RWPE2 (cell line): ENCODE results near the gene WDR35.
"Not testable (repeated sequence)": the region's sequence is repeated elsewhere in the genome, so short reads cannot be mapped to it uniquely, and the experiment has no call there.

Experiments used
- ATAC-seq: fragments of 200-7000 bp; cut with Tn5 transposase; 3 replicates; pipeline ENCODE4 v1.9.1; 2021; ENCODE audit warnings: low read depth
- DNase-seq: peaks from one replicate; pipeline ENCODE4 v3.0.0-alpha.2; 2020; ENCODE audit warnings: low spot score
- H3K27ac ChIP-seq: fragments of 450-650 bp; 2 replicates; pipeline ENCODE4 v1.5.1; 2017; ENCODE audit warnings: mild to moderate bottlenecking; ENCODE audit not compliant: poor library complexity, severe bottlenecking
- H3K27me3 ChIP-seq: fragments of 250-450 bp; sonication (Bioruptor Pico); 2 replicates; pipeline ENCODE4 v1.5.1; 2021; ENCODE audit warnings: mild to moderate bottlenecking, moderate library complexity; ENCODE audit not compliant: insufficient read depth, poor library complexity, severe bottlenecking
- H3K36me3 ChIP-seq: fragments of 250-450 bp; sonication (Bioruptor Pico); 2 replicates; pipeline ENCODE4 v1.5.1; 2020; ENCODE audit warnings: low read depth, mild to moderate bottlenecking, moderate library complexity
- H3K4me1 ChIP-seq: fragments of 250-450 bp; sonication (Bioruptor Pico); 2 replicates; pipeline ENCODE4 v1.5.1; 2021; ENCODE audit warnings: mild to moderate bottlenecking, moderate library complexity; ENCODE audit not compliant: insufficient read depth, poor library complexity, severe bottlenecking
- H3K4me3 ChIP-seq: fragments of 250-450 bp; sonication (Bioruptor Pico); 2 replicates; pipeline ENCODE4 v1.5.1; 2021; ENCODE audit warnings: mild to moderate bottlenecking, moderate library complexity; ENCODE audit not compliant: severe bottlenecking
- H3K9me3 ChIP-seq: fragments of 250-450 bp; sonication (Bioruptor Pico); 2 replicates; pipeline ENCODE4 v1.5.1; 2021; ENCODE audit warnings: mild to moderate bottlenecking, moderate library complexity; ENCODE audit not compliant: severe bottlenecking
- CTCF ChIP-seq: fragments of 450-650 bp; IDR thresholded peaks from one replicate; pipeline ENCODE4 v1.5.1; 2017; ENCODE audit warnings: mild to moderate bottlenecking, moderate library complexity; ENCODE audit not compliant: poor library complexity, severe bottlenecking

Gene WDR35

GRCh38 chr2:19883971-19884720 lies 105.8 kb downstream of the WDR35 start:
- ATAC-seq, result no peak
- no peak for TF ChIP-seq CTCF
- DNase-seq, result no peak

GRCh38 chr2:19883486-19883885 lies 106.4 kb downstream of the WDR35 start:
- Histone ChIP-seq H3K27ac (no peak overlapping the region), H3K4me3 (no peak overlapping the region), H3K4me1 (no peaks in the 10 kb centered on the region), H3K9me3 (no peaks in the 10 kb centered on the region), H3K36me3 (no peaks in the 10 kb centered on the region), H3K27me3 (no peaks in the 10 kb centered on the region)
- ATAC-seq (no peak), DNase-seq (no peak)
- no peak for TF ChIP-seq CTCF

More at GRCh38 chr2:19883971-19884720, 105.8 kb downstream of the WDR35 start:
- Histone ChIP-seq H3K4me1 (no peaks in the 10 kb centered on the region), H3K9me3 (no peaks in the 10 kb centered on the region), H3K36me3 (no peaks in the 10 kb centered on the region), H3K4me3 (no peak overlapping the region), H3K27ac (no peak overlapping the region), H3K27me3 (no peaks in the 10 kb centered on the region)

GRCh38 chr2:19882286-19882685 lies 107.6 kb downstream of the WDR35 start:
- Histone ChIP-seq H3K4me1 (no peaks in the 10 kb centered on the region), H3K27ac (no peak overlapping the region), H3K4me3 (no peak overlapping the region), H3K36me3 (no peaks in the 10 kb centered on the region), H3K27me3 (no peaks in the 10 kb centered on the region), H3K9me3 (no peaks in the 10 kb centered on the region)
- no peak for ATAC-seq
- DNase-seq, result no peak
- TF ChIP-seq CTCF, result no peak

GRCh38 chr2:19881908-19882265 lies 108.0 kb downstream of the WDR35 start:
- ATAC-seq (no peak), DNase-seq (no peak)
- Histone ChIP-seq H3K9me3 (no peaks in the 10 kb centered on the region), H3K36me3 (no peaks in the 10 kb centered on the region), H3K4me3 (no peak overlapping the region), H3K27ac (no peak overlapping the region), H3K4me1 (no peaks in the 10 kb centered on the region), H3K27me3 (no peaks in the 10 kb centered on the region)
- TF ChIP-seq CTCF, result no peak

- no peak for TF ChIP-seq CTCF
- ATAC-seq, result no peak
Observed at GRCh38 chr2:19881221-19881907, 108.5 kb downstream of the WDR35 start.

GRCh38 chr2:19880191-19880590 lies 109.7 kb downstream of the WDR35 start:
- not testable (repeated sequence) for H3K27me3 ChIP-seq, DNase-seq, ATAC-seq, H3K36me3 ChIP-seq, H3K4me1 ChIP-seq, H3K4me3 ChIP-seq, H3K27ac ChIP-seq, H3K9me3 ChIP-seq

More at GRCh38 chr2:19881221-19881907, 108.5 kb downstream of the WDR35 start:
- H3K36me3 ChIP-seq, result no peaks in the 10 kb centered on the region
- no peaks in the 10 kb centered on the region for H3K4me1 ChIP-seq
- no peak for DNase-seq
- H3K9me3 ChIP-seq, result no peaks in the 10 kb centered on the region
- no peak overlapping the region for H3K27ac ChIP-seq
- H3K27me3 ChIP-seq, result no peaks in the 10 kb centered on the region
- no peak overlapping the region for H3K4me3 ChIP-seq
